Fibroblast of skin of left quadriceps (primary cell): ENCODE measurements around the gene AQP5.

Source experiments
- DNase-seq, 2 experiments: peaks; one replicate each; pipeline ENCODE4 v3.0.0-alpha.2; 2013; ENCODE audit warnings: low read depth in 2 of 2

AQP5 gene

DNA sequence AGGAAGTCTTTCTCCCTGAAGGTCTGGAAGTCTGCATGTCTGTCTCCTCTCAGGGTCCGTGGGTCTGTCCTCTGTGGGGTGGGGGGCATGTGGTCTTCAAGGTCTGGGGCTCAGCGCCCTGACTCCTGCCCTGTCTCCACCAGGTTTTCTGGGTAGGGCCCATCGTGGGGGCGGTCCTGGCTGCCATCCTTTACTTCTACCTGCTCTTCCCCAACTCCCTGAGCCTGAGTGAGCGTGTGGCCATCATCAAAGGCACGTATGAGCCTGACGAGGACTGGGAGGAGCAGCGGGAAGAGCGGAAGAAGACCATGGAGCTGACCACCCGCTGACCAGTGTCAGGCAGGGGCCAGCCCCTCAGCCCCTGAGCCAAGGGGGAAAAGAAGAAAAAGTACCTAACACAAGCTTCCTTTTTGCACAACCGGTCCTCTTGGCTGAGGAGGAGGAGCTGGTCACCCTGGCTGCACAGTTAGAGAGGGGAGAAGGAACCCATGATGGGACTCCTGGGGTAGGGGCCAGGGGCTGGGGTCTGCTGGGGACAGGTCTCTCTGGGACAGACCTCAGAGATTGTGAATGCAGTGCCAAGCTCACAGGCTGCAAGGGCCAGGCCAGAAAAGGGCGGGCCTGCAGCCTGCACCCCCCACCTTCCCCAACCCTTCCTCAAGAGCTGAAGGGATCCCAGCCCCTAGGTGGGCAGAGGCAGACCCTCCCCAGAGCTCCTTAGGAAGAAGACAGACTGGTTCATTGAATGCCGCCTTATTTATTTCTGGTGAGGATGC is 3.4 kb downstream of the AQP5 start:
- no peak for DNase-seq

DNA sequence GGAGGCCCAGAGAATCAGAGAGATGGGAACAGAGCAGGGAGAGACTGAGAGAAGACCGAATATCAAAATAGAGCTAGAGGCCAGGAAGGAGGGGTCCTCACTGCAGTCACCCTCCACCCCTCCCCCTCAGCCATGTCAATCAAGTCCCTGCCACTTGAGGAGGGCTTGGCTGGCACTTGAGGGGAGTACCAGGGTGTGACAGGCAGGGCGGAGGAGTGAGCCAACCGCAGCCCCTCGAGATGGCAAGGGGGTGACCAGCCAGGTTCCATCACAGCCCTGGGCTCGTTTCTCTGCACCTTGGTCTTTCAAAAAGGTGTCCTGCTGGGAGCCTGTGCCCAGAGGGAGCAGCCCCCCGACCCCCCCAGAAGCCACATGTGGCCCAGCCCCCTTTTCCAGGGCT is 4.2 kb downstream of the AQP5 start:
- no peak for DNase-seq

DNA sequence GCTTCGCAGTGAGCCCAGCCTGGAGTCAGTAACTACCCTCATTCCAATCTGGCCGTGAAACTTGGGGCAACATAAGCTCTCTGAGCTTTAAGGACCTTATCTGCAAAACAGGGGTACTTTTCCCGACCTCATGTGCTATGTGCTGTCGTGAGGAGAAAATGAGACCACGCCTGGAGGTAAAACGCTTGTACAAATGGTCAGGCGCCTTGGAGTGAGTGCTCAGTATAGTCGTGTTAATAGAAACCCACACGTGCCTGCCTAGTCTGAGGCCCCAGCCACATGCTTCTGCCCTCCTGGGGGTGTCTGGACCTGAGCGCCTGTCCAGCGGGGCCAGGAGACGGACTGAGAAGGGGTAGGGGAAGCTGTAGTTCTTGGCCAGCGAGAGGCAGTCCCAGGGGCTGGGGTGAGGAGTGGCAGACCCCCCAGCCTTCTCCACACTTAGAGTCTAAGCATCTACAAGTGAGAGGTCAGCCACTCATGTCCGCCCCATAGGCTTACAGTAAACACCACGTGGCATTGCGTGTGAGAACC is 4.9 kb downstream of the AQP5 start:
- no peak for DNase-seq

DNA sequence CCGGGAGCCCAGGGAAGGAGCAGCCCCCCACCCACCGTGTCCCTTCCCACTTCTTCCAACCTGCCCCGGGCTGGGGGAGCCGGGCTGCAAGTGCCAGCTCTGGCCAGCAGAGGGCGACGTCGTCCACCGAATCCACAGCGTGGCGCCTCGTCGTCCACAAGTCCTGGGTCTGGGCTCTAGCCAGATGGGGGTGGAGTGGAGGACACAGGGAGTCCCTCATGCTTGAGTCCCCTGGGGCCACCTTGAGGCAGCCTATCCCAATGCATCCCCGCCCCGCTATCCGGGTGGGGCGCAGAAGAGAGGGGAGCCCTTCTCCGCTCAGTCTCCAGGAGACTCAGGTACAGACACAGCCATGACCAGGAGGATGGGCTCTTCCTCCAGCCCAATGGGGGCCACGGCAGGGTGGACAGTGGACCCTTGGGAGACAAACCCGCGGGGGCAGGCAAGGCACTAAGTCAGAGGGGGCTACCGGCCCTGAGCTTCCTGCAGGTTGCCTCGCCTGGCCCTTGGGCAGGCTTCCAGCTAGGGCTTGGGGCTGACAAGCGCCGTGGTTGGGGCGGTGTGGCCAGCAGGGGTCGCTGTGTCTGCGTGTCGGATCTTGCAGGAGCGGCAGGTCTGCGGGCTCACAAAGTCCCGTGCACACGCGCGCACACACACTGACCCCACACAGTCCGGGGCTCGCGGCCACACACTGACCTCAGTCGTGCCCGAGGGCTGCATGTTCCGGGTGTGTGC is 5.5 kb downstream of the AQP5 start:
- peak; percentile 55 for DNase-seq

DNA sequence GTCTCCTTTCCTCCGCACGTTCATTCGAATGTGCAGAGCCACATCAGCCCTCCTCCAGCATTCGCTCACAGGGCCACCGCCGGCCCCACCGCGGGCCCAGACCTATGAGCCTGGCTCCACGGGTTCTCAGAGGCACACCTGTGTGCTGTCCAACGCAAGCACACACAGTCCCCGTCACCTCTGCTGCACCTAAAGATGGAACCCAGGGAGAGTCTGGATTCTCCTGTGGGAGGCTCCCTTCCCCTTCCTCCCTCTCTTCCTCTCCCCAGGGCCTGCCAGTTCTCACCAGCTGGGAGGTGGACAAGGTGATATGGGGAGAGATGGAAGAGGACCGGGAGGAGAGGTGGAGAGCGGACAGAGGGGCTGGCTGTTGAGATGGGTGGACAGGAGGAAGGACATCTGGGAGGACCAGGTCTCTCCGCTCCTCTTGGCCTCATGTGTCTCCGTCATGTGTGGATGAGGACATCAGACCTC is 6.1 kb downstream of the AQP5 start:
- DNase-seq, result no peak

DNA sequence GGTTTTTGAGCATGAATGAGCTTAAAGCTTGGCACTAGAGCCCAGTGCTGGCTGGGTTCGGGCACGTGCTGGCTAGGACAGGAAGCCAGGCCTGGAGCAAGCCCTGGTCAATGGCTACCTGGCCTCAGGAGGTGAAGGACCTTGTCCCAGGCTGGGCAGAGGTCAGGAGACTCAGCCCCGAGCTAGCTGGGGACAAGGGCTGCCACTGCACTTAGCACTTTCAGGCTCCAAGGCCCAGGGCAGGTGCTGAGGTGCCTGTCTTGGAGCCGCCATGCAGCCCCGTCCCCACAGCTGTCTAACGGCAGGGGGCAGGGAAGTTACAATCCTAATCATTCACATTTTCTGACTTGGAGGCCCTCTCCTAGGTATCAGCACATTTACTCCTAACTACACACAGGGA is 6.8 kb downstream of the AQP5 start:
- DNase-seq, result no peak

DNA sequence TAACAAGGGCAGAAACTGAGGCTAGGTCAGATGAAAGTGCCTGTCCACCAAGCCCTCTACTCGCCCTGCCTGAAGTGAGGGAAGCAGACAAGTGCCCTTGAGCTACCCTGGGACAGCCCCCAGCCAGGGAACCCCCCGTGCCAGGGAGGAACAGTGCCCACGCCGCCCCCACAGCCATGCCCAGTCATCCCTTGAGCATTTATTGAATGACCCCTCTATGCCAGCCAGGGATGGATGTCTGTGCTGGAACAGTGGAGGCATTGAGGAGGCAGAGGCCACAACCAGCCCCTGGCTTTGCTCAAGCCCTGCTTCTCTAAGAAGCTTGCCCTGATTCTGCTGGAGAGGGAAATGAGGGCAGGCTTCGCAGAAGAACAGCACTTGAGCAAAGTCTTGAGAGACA is 7.4 kb downstream of the AQP5 start:
- DNase-seq, result no peak

DNA sequence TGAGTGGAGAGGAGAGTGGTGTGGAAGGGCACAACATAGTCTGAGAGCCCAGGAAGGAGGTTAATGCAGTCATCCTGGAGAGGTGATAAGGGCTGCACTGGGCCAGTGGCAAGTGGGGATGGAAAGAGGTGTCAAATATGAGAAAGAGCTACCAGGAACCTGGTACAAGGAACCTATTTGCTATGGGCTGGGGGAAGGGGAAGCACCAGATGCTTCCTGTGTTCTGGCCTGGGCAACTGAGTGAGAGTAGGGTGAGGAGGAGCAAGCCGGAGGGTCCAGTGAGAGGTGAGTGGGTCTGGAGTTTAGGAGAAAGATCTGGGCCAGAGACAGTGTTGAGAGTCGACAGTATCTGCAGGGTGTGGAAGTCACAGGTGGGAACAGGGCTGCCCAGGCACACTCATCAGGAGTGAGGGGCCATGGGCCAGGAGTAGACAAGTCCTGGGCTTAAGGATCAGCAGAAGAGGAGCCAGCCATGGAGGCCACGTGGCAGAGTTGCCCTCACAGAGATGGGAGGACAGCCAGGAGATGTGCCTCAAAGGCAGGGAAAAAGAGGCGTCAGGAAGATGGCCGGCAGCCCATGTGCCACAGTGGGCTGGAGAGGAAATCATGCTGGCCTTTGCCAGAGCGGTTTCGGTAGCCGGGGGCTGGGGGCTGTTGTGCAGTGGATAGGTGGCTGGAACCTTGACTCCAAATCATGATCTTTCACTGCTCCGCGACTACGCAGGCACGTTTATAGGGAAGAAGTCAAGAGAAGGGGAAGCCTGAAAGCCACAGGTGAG is 8.2 kb downstream of the AQP5 start:
- no peak for DNase-seq

DNA sequence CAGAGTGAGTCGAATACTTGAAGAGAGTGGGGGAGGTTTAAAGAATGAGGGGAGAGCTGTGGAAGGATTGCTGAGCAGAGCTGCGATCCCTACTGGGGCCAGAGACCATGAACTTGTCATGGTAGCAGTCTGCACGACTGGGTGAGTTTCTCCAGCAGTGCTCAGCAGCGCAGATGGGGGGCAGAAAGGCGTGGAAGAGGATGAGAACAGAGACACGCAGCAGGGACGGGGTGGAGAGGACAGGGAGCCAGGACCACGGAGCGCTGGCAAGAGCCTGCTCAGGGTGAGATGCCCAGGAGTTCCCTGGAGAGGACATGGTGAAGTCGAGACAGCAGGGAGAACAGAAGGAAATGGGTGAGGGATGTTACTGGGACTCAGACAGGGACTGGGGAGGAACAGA is 9.0 kb downstream of the AQP5 start:
- no peak for DNase-seq

DNA sequence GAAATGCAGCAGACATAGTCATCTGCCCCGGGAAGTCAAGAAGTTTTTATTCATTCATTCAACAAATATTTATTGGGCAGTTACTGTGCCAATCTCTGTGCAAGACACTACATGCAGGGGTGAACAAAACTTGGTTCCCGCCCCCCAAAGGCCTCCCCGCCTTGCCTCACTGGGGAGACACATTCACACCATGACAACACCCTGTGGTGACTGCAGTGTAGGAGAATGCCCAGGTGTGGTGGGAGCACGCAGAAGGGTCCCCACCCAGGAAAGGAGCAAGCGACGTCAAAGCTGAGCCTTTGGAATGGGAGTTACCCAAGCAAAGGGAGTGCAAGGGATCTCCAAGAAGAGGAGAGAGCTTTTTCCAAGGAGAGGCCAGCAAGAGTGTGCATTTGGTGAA is 9.5 kb downstream of the AQP5 start:
- no peak for DNase-seq

DNA sequence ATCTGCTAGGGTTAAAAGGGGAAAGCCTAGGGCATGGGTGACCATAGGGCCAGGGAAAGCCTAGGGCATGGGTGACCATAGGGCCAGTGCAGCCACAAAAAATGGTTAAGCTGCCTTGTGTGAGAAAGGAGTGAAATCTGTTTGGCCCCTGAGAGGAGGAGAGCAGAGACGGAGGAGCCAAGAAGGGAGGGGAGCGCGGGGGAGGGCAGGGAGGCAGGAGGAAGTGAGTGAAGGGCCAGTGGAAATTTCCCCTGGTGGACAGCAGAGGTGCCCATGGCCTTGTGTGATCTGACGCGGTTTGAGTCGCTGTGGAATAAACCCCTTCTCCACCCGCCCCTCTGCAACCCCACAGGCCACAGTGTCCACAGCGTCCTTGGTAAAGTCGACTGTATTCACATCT is 10.5 kb downstream of the AQP5 start:
- no peak for DNase-seq

DNA sequence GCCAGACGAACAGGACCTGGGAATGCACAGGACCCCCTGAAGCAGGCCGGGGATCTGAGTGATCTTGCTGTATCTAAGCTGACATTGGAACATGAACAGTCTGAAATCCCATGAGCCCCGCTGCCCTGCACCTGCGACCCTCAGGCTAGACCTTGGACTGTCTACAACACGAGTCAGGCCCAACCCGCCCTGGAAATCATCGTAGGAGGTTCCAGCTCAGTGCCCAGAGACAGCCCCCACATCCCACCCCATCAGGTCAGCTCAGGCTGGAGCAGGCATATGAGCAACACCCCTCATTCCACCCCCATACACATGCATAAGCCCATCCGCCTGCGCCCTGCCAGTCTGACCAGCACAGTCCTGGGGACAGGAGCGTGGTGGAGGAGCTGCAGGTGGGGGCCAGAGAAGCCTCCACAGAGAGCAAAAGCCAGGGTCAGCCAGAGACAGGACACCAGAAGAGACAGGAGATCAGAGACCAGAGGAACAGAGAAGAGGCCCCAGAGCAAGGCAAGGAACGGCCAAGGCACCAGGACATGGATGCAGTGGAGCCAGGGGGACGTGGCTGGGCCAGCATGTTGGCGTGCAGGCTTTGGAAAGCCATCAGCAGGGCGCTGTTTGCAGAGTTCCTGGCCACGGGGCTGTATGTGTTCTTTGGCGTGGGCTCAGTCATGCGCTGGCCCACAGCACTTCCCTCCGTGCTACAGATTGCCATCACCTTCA is 11.1 kb downstream of the AQP5 start, which contains the start of gene AQP6:
Gene AQP6 (plus strand): TSS at position 307 of the 720 bp plus-strand sequence. CDS start 227 bp downstream, at position 534.
- no peak for DNase-seq

DNA sequence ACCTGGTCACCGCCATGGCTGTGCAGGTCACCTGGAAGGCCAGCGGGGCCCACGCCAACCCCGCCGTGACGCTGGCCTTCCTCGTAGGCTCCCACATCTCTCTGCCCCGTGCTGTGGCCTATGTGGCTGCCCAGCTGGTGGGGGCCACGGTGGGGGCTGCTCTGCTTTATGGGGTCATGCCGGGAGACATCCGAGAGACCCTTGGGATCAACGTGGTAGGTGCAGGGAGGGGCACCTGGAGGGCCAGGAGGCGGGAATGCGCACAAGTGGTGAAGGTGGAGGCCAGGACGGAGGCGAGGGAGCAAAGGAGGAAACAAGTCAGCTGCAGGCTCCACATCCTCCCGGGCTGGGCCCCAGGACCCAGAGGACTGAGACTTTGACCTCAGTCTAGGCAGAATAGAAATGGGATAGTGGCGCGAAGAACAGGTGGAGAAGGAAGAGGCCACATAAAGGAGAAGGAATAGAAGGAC is 11.7 kb downstream of the AQP5 start:
- DNase-seq, result no peak

DNA sequence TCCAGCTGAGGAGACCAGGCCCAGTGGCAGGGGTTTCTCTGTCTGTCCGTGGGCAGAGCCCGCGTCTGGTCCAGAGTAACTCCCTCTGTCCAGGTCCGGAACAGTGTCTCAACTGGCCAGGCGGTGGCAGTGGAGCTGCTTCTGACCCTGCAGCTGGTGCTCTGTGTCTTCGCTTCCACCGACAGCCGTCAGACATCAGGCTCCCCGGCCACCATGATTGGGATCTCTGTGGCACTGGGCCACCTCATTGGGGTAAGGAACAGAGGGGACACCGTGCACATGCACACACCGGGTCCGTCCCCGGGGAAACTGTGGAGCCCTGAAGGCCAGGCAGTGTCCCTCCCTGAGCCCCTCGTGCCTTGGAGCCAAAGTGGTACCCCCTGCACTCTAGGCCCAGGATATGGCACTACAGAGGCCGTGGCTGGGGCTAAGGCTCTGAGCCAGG is 12.6 kb downstream of the AQP5 start:
- peak; percentile 7 to 12 for DNase-seq

DNA sequence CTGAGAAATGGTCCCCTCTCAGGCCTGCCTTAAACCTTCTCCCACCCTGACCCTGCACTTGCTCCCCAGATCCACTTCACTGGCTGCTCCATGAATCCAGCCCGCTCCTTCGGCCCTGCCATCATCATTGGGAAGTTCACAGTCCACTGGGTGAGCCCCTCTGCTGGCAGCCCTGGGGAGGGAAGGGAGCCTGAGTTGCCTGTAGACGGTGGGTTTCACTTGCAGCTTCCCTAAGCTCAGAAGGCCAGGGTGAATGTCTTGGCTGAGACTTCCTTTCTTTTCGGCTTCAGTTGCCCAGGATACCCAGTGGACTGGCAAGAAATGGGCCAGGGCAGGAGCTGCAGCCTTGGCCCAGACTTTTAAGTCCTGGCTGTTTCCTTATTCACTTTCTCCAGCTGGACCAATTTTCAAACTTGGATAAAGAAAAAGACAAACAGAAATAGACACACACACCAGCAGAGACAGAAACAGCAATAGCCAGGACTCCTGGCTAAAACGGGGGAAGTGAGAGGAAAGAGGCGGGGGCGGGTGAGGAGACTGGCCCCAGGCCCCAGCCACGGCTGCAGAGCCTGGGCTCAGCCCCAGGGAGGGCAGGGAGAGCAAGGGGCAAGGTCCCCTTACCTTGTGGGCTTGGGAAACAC is 13.1 kb downstream of the AQP5 start:
- DNase-seq, result no peak

DNA sequence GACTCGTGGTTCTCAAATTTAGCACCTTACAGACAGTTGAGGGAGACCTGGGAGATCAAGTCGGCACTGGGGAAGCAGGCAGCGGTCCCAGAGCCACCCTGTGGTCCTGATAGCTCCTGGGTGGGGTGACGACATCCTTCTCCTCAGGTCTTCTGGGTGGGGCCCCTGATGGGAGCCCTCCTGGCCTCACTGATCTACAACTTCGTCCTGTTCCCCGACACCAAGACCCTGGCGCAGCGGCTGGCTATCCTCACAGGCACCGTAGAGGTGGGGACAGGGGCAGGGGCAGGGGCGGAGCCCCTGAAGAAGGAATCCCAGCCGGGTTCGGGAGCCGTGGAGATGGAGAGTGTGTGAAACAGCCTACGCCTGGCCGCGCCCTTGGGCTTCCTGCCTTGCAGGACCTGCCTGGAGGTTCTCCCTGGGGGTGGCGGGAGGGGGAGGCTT is 13.7 kb downstream of the AQP5 start:
- no peak for DNase-seq

DNA sequence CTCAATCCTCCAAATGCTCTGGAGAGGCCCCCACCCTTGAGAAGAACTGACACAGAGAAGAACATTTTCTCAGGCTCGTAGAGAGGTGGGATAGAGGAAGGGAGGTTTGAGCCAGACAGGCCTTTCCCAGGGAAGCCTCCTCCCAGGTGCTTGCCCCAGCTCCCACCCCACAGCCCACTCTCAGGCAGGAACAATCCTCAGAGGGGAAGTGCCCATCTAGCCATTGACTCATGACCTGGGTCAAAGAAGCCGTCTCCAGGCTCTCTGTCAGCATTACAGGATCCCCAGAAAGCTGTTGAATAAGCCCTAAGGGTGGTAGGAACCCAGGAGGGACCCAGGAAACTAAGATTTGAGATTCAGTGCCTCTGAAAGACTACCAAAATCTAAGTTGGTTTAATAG is 14.9 kb downstream of the AQP5 start:
- DNase-seq, result no peak

DNA sequence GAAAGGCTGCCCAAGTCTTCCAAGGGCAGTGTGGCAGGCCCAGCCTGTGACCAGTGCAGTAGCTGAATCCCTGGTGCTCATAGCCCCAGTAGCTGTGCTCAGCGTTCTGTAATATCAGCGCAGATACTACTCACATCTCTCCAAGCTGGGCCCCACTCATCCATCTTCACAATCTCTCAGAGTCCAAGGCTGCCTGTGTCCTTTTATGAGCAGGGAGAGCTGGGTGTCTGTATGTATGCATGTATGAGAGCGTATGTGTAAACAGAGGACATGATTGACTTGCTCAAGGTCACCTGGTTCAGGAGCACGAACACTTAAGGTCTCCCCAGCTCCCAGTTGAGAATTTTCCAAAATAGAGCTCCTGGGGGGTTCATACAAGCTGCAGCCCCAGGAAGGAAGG is 16.5 kb downstream of the AQP5 start:
- no peak for DNase-seq

DNA sequence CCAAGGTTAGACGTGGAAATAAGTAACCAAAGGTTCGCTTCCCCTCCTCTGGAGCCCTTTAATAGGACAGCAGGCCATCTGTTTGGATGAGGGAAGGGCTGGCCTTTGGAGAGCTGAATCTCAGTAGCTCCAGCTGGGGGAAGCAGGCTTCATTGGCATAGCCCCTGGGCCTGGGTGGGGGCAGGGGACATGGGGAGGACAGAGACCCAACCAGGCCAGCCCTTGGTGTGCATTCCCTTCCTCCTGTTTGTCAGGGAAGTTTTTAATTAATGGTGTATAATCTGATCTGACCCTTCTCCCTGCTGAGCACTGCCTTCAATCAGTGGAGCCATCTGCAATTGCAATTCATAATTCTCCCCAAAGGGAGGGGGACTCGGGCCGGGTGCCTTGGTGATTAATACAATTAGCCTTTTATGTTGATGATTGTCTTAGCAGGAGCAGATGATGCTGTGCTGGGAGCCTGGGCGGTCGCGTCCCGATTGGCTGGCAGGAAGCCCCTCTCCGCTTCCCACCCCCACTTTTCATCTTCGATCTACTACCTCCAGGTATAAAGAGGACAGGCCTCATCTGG is 17.4 kb downstream of the AQP5 start:
- no peak for DNase-seq

DNA sequence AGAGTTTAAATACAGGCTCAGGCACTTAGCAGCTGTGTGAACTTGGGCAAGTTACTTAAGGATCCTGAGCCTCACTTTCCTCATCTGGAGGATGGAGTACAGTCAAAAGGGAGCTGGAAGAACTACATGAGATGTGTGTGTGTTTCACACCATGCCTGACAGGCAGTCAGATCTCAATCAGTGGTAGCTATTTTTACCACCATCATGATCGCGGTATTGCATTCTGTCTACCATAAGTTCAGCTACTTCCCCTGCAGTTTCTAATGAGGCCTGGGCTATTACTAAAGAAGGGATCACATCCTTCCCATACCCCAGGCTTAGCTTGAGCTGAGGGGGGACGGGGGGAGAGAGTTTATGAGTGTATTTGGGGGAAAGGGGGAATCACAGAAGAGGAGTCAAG is 18.1 kb downstream of the AQP5 start:
- no peak for DNase-seq
